Measurements from ENCODE around the gene STEAP2. TPM values are rescaled to one million over a fixed set of nuclear protein-coding genes. Genes with fewer than 3 reads are reported as not detected.

The STEAP2 gene
- total RNA-seq, 4 donors from 2014 or later: 17.3 to 61.5 (median 20.6) TPM

DNA sequence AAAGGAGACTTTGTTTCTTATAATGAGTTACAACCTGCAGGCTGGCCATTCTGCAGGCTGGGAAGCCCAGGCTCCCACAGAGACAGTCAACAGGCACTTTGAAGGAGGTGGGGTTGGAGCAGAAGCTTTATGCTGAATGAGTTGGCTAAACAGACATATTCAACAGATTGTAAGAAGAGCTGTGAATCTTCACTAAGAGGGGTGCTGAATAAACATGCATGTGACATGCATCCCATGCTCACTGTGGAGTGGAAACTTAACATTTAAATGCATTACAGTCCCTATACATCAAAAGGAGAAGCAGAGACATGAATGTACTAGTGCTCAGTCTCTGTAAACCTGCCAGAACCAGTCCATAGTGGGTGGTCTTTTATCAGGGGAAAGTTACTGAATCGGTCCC is 32.0 kb downstream of the STEAP2 start:
- 21 to 22% methylated on average over 1 of the region's 1 CpG for WGBS, 2 donors
- no peak overlapping the region for H3K4me3 ChIP-seq
- H3K4me1 ChIP-seq: peaks cover 0 to 15% (median 5%) of the 10 kb centered on the region in 4 donors
- no peaks in the 10 kb centered on the region for H3K36me3 ChIP-seq
- H3K9me3 ChIP-seq: no peaks in the 10 kb centered on the region
- no peak for DNase-seq (ENCODE audit: low spot score in 2 of 2)
- no peaks in the 10 kb centered on the region for H3K27me3 ChIP-seq
- no peak overlapping the region for H3K27ac ChIP-seq
- TF ChIP-seq, protein P1, sequence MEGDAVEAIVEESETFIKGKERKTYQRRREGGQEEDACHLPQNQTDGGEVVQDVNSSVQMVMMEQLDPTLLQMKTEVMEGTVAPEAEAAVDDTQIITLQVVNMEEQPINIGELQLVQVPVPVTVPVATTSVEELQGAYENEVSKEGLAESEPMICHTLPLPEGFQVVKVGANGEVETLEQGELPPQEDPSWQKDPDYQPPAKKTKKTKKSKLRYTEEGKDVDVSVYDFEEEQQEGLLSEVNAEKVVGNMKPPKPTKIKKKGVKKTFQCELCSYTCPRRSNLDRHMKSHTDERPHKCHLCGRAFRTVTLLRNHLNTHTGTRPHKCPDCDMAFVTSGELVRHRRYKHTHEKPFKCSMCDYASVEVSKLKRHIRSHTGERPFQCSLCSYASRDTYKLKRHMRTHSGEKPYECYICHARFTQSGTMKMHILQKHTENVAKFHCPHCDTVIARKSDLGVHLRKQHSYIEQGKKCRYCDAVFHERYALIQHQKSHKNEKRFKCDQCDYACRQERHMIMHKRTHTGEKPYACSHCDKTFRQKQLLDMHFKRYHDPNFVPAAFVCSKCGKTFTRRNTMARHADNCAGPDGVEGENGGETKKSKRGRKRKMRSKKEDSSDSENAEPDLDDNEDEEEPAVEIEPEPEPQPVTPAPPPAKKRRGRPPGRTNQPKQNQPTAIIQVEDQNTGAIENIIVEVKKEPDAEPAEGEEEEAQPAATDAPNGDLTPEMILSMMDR (IDR thresholded peaks at IDR 0.05): no peak
- no peak for TF ChIP-seq EP300 (IDR thresholded peaks at IDR 0.05)
- TF ChIP-seq POLR2A (IDR thresholded peaks at IDR 0.05): no peak

- H3K9me3 ChIP-seq: no peaks in the 10 kb centered on the region
- no peak for DNase-seq (ENCODE audit: low spot score in 2 of 2)
- no peaks in the 10 kb centered on the region for H3K36me3 ChIP-seq
- H3K27ac ChIP-seq: peak overlapping the region in 1 of 4 donors; percentile 89
- H3K4me3 ChIP-seq: peak overlapping the region; percentile 77 to 97 (median 85)
- 9 to 15% methylated on average over 6 of the region's 6 CpGs for WGBS, 2 donors
- no peaks in the 10 kb centered on the region for H3K27me3 ChIP-seq
- TF ChIP-seq EP300 (IDR thresholded peaks at IDR 0.05) (no peak), POLR2A (IDR thresholded peaks at IDR 0.05) (no peak)
- TF ChIP-seq, protein P1 (IDR thresholded peaks at IDR 0.05): no peak
- peaks cover 0 to 15% (median 5%) of the 10 kb centered on the region in 4 donors for H3K4me1 ChIP-seq
Observed at GRCh38 chr7:90244565-90244908, 33.0 kb downstream of the STEAP2 start.

- Histone ChIP-seq H3K27me3 (no peaks in the 10 kb centered on the region), H3K9me3 (no peaks in the 10 kb centered on the region), H3K36me3 (no peaks in the 10 kb centered on the region), H3K4me1 (peaks cover 0 to 15% (median 5%) of the 10 kb centered on the region in 4 donors), H3K27ac (peak within 1 kb of the TSS; percentile 38 to 89 (median 68)), H3K4me3 (peak within 1 kb of the TSS; percentile 77 to 97 (median 85))
- 0 to 1% methylated on average over 48 to 57 of the region's 59 CpGs for WGBS, 2 donors
- peak; percentile 86 to 94 for DNase-seq (ENCODE audit: low spot score in 2 of 2)
- TF ChIP-seq EP300 (IDR thresholded peaks at IDR 0.05): peak; percentile 39 to 85
- TF ChIP-seq POLR2A (IDR thresholded peaks at IDR 0.05): peak in 1 of 2 donors; percentile 12
- TF ChIP-seq, protein P1 (IDR thresholded peaks at IDR 0.05): peak in 4 of 5 experiments; percentile 11 to 72 (median 44)
Observed at GRCh38 chr7:90244909-90245851, 33.6 kb downstream of the STEAP2 start, which contains the start of gene CFAP69. Gene CFAP69 (plus strand): TSS chr7:90245174. CDS start chr7:90245425, 251 bp downstream.

GRCh38 chr7:90246171-90246570 is 34.6 kb downstream of the STEAP2 start:
- Histone ChIP-seq H3K36me3 (no peaks in the 10 kb centered on the region), H3K27me3 (no peaks in the 10 kb centered on the region), H3K9me3 (no peaks in the 10 kb centered on the region), H3K4me3 (peak overlapping the region in 1 of 4 donors; percentile 90), H3K4me1 (peaks cover 0 to 15% (median 5%) of the 10 kb centered on the region in 4 donors), H3K27ac (peak overlapping the region in 2 of 4 donors; percentile 64 to 89)
- peak in 1 of 2 donors; percentile 16 for DNase-seq (ENCODE audit: low spot score in 2 of 2)
- WGBS, 2 donors: 29 to 30% methylated on average over 8 to 9 of the region's 9 CpGs
- TF ChIP-seq POLR2A (IDR thresholded peaks at IDR 0.05) (no peak), EP300 (IDR thresholded peaks at IDR 0.05) (peak in 1 of 2 donors; percentile 37)
- TF ChIP-seq, protein P1 (IDR thresholded peaks at IDR 0.05): no peak

DNA sequence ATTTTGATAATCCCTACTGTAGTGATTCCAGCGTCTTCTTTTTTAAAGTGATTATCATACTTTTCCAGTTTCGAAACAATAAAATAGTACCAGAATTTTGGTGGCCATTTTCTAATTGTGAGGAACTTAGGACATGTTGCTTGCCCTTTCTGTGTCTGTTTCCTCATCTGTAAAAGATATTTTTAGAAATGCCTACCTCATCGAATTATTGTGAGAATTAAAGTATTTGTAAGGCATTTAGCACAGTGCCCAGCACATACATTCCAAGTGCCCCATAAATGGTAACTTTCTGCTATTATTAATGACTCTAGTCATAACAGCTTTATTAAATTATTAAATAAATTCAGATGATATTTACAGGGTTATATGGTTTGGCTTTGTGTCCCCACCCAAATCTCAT is 37.2 kb downstream of the STEAP2 start:
- H3K36me3 ChIP-seq: no peaks in the 10 kb centered on the region
- no peaks in the 10 kb centered on the region for H3K9me3 ChIP-seq
- DNase-seq (ENCODE audit: low spot score in 2 of 2): no peak
- TF ChIP-seq, protein P1 (IDR thresholded peaks at IDR 0.05): no peak
- no peak for TF ChIP-seq EP300 (IDR thresholded peaks at IDR 0.05)
- WGBS, 2 donors: 90 to 93% methylated on average over 3 of the region's 3 CpGs
- no peaks in the 10 kb centered on the region for H3K27me3 ChIP-seq
- no peak overlapping the region for H3K4me3 ChIP-seq
- H3K27ac ChIP-seq: no peak overlapping the region
- H3K4me1 ChIP-seq: peaks cover 0 to 15% (median 5%) of the 10 kb centered on the region in 4 donors
